Right forelimb (tissue), 1 donor: ENCODE results near the gene RYR3.

ENCODE experiments used
- DNase-seq: peaks from one replicate; pipeline ENCODE4 v3.0.0-alpha.2; 2018

RYR3 gene

GRCh38 chr15:33310481-33311311 is at the start of gene RYR3:
RYR3 (plus strand) TSS chr15:33310967; CDS start chr15:33311046, 79 bp downstream.
- peak; percentile 76 for DNase-seq

GRCh38 chr15:33262306-33262705 is 48.5 kb upstream of the RYR3 start:
- no peak for DNase-seq

- no peak for DNase-seq
These were observed 33.1 kb upstream of the RYR3 start for GRCh38 chr15:33277689-33278088.

GRCh38 chr15:33278816-33279612 is 31.8 kb upstream of the RYR3 start:
- DNase-seq, result no peak

GRCh38 chr15:33279613-33280205 is 31.1 kb upstream of the RYR3 start:
- no peak for DNase-seq

GRCh38 chr15:33282226-33283020 is 28.3 kb upstream of the RYR3 start:
- no peak for DNase-seq

- DNase-seq, result no peak
These were observed 27.2 kb upstream of the RYR3 start for GRCh38 chr15:33283576-33283975.

GRCh38 chr15:33284336-33284735 is 26.4 kb upstream of the RYR3 start:
- DNase-seq, result no peak

- DNase-seq, result peak; percentile 73
These were observed 18.0 kb upstream of the RYR3 start for GRCh38 chr15:33292717-33293307.

GRCh38 chr15:33293713-33294334 is 16.9 kb upstream of the RYR3 start:
- DNase-seq, result no peak

GRCh38 chr15:33296050-33296449 is 14.7 kb upstream of the RYR3 start:
- DNase-seq, result no peak

- DNase-seq, result no peak
These were observed 13.9 kb upstream of the RYR3 start for GRCh38 chr15:33296856-33297255.

GRCh38 chr15:33298631-33299030 is 12.1 kb upstream of the RYR3 start:
- DNase-seq, result no peak

GRCh38 chr15:33304924-33305323 is 5.8 kb upstream of the RYR3 start:
- no peak for DNase-seq

GRCh38 chr15:33309602-33310276 is 1.0 kb upstream of the RYR3 start:
- DNase-seq, result peak; percentile 54

GRCh38 chr15:33311312-33311971 is 675 bp downstream of the RYR3 start:
- no peak for DNase-seq

- DNase-seq, result no peak
These were observed 2.7 kb downstream of the RYR3 start for GRCh38 chr15:33313491-33313890.

- no peak for DNase-seq
These were observed 3.3 kb downstream of the RYR3 start for GRCh38 chr15:33314069-33314468.

- DNase-seq, result no peak
These were observed 4.3 kb downstream of the RYR3 start for GRCh38 chr15:33315044-33315443.

GRCh38 chr15:33317896-33318295 is 7.1 kb downstream of the RYR3 start:
- no peak for DNase-seq

GRCh38 chr15:33320017-33320416 is 9.2 kb downstream of the RYR3 start:
- no peak for DNase-seq
